Central memory CD8-positive, alpha-beta T cell (primary cell): Measurements from ENCODE around the gene PEX1.
"Not testable (repeated sequence)": the region's sequence is repeated elsewhere in the genome, so short reads cannot be mapped to it uniquely, and the experiment has no call there.

Experiments used
- ATAC-seq: fragments of 150-1000 bp; cut with Tn5 transposase; replicated peaks from 2 replicates; pipeline ENCODE4 v1.10.0; 2022; ENCODE audit warnings: mild to moderate bottlenecking, moderate FRiP score, moderate number of reproducible peaks; ENCODE audit not compliant: poor library complexity, severe bottlenecking; ENCODE audit errors: extremely low read depth
- DNase-seq, 2 donors: peaks; one replicate each; pipeline ENCODE4 v3.0.0; 2021; ENCODE audit warnings: low spot score in 2 of 2
- H3K27ac Mint-ChIP-seq: one replicate; pipeline ENCODE4 v1.8.0; 2022; ENCODE audit warnings: low read depth, mild to moderate bottlenecking, moderate library complexity, mixed read lengths
- H3K27me3 Mint-ChIP-seq: one replicate; pipeline ENCODE4 v1.8.0; 2022; ENCODE audit warnings: mixed read lengths
- H3K36me3 Mint-ChIP-seq: one replicate; pipeline ENCODE4 v1.8.0; 2022; ENCODE audit warnings: mild to moderate bottlenecking, moderate library complexity, mixed read lengths; ENCODE audit not compliant: insufficient read depth
- H3K4me1 Mint-ChIP-seq: one replicate; pipeline ENCODE4 v1.8.0; 2022; ENCODE audit warnings: mixed read lengths
- H3K4me3 Mint-ChIP-seq: one replicate; pipeline ENCODE4 v1.8.0; 2022; ENCODE audit warnings: mild to moderate bottlenecking, moderate library complexity, mixed read lengths
- H3K9me3 Mint-ChIP-seq: one replicate; pipeline ENCODE4 v1.8.0; 2022; ENCODE audit warnings: mixed read lengths

Gene PEX1

DNA sequence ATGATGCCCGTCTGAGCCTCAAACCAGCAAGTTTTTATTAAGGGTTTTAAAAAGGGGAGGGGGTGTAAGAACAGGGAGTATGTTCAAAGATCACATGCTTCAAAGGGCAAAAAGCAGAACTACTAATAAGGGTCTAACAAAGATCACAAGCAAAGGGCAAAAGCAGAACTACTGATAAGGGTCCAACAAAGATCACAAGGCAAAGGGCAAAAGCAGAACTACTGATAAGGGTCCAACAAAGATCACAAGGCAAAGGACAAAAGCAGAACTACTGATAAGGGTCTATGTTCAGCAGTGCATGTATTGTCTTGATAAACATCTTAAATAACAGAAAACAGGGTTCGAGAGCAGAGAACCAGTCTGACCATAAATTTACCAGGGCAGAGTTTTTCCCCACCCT, 85.6 kb downstream of the PEX1 start:
- H3K4me3 Mint-ChIP-seq, H3K4me1 Mint-ChIP-seq, DNase-seq, ATAC-seq, H3K36me3 Mint-ChIP-seq, H3K27me3 Mint-ChIP-seq, H3K9me3 Mint-ChIP-seq, H3K27ac Mint-ChIP-seq: not testable (repeated sequence)

GRCh38 chr7:92437956-92438491, 90.3 kb downstream of the PEX1 start:
- Mint-ChIP-seq H3K4me3 (no peak overlapping the region), H3K9me3 (no peaks in the 10 kb centered on the region), H3K4me1 (no peaks in the 10 kb centered on the region), H3K27me3 (peaks cover 10% of the 10 kb centered on the region), H3K36me3 (no peaks in the 10 kb centered on the region), H3K27ac (no peak overlapping the region)
- DNase-seq (no peak), ATAC-seq (no peak)
